D721Med (cell line): ENCODE measurements around the gene CAPN8.

Experiments used
- DNase-seq: peaks from one replicate; pipeline ENCODE4 v3.0.0; 2011; ENCODE audit warnings: low spot score; ENCODE audit not compliant: insufficient read length
- FAIRE-seq: peaks from 2 replicates; lab custom pipeline; 2011; peaks lifted over from hg19 to GRCh38; lab: Jason Lieb, UNC
- TF ChIP-seq, protein P1 (sequence below): IDR thresholded peaks from 2 replicates; pipeline ENCODE4 v1.5.1; 2012; ENCODE audit warnings: mild to moderate bottlenecking, control low read depth; ENCODE audit not compliant: insufficient read depth; ENCODE audit errors: missing control alignments

The CAPN8 gene

DNA sequence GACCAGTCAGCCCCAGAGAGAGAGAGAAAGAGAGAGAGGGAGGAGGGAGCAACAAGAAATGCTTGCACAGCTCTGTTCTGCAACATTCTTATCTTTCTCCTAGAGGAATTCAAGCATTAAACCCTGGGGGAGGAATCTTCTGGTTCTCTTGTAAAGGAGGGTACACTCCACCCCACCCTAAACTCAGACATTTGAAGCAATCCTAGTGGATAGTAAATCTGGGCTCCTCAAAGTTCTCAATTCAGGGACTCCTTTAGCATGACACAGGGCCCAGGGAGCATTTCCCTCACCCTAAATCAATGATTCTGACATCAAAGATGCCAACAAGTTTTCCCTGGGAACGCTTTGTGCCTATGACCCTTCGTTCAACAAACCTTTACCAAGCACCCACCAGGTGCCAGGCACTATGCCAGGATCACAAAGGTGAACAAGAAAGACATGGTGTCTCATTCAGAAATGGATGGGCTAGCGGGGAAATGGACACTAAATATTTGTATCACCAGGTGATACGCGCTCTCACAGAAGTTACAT is 35.0 kb upstream of the CAPN8 start:
- no peak for DNase-seq
- TF ChIP-seq, protein P1, sequence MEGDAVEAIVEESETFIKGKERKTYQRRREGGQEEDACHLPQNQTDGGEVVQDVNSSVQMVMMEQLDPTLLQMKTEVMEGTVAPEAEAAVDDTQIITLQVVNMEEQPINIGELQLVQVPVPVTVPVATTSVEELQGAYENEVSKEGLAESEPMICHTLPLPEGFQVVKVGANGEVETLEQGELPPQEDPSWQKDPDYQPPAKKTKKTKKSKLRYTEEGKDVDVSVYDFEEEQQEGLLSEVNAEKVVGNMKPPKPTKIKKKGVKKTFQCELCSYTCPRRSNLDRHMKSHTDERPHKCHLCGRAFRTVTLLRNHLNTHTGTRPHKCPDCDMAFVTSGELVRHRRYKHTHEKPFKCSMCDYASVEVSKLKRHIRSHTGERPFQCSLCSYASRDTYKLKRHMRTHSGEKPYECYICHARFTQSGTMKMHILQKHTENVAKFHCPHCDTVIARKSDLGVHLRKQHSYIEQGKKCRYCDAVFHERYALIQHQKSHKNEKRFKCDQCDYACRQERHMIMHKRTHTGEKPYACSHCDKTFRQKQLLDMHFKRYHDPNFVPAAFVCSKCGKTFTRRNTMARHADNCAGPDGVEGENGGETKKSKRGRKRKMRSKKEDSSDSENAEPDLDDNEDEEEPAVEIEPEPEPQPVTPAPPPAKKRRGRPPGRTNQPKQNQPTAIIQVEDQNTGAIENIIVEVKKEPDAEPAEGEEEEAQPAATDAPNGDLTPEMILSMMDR, result no peak
- no peak for FAIRE-seq

DNA sequence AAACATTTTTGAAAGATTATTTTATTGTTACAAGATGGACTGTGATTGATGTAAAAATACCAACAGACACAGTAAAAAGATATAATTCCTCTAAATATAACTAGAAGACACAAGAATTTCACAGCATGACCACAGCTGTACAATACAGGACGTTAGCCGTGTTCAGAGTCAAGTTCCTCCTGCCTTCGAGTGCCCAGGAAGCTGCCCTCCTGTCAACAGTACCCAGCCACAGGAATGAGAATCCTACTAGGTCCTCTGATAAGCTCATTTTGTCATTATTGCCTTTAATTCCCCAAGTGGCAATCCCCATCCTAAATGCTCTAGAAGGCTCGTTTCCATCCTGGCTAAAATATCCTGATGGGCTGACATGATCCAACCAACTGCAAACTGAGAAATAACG is 30.4 kb upstream of the CAPN8 start:
- FAIRE-seq (no peak), DNase-seq (no peak)
- TF ChIP-seq, protein P1, result no peak

GRCh38 chr1:223695014-223695548 is 29.6 kb upstream of the CAPN8 start:
- no peak for FAIRE-seq
- TF ChIP-seq, protein P1, result no peak
- no peak for DNase-seq

GRCh38 chr1:223691121-223691520 is 25.6 kb upstream of the CAPN8 start:
- DNase-seq, result no peak
- FAIRE-seq, result no peak
- TF ChIP-seq, protein P1, result no peak

DNA sequence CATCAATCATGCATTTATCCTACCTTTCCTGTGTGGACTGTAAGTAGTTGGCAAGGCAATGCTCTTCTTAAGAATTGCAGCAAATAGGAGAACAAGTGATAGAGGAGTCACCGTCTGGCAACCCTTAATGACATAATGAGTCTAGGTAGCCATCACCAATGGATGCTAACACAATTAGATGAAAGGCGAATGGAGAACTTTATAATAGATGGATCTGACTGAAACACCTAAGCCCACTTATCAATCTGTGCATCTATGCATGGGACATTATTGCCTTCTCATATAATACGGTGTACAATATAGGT is 18.9 kb upstream of the CAPN8 start:
- DNase-seq (no peak), FAIRE-seq (no peak)
- TF ChIP-seq, protein P1, result no peak

GRCh38 chr1:223683586-223684487 is 18.3 kb upstream of the CAPN8 start:
- TF ChIP-seq, protein P1, result peak; percentile 99
- DNase-seq (peak; percentile 53), FAIRE-seq (peak; percentile 16)

GRCh38 chr1:223682502-223682901 is 17.0 kb upstream of the CAPN8 start:
- no peak for FAIRE-seq
- TF ChIP-seq, protein P1, result no peak
- DNase-seq, result no peak
